GM21786 (cell line): ENCODE data around the gene PDE4B.
"Not testable (repeated sequence)": the region's sequence is repeated elsewhere in the genome, so short reads cannot be mapped to it uniquely, and the experiment has no call there.

Experiments
- ATAC-seq: cut with Tn5 transposase; IDR thresholded peaks from one replicate; pipeline ENCODE4 v1.9.1; 2021; ENCODE audit not compliant: unreplicated experiment

The PDE4B gene

DNA sequence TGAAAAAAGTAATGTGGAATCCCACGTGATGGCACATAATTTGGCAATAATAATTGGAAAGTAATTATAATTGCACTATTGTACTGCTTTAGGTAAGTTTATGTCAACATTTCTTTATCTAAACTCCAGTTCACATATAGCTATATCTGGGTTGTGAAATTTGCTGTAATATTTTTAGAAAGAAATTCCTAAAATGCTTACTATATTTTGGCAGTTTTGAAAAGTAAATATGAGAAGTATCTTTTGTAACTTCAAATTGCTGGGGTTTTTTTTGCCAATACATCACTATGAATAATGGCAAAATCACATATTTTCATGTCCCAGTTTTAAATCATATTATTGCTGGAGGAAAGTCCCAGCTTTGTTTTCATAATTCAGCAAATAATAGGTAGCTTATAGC lies 197.5 kb downstream of the PDE4B start:
- ATAC-seq, result no peak

- ATAC-seq, result no peak
These were observed 199.0 kb downstream of the PDE4B start for GRCh38 chr1:65991694-65992093.

DNA sequence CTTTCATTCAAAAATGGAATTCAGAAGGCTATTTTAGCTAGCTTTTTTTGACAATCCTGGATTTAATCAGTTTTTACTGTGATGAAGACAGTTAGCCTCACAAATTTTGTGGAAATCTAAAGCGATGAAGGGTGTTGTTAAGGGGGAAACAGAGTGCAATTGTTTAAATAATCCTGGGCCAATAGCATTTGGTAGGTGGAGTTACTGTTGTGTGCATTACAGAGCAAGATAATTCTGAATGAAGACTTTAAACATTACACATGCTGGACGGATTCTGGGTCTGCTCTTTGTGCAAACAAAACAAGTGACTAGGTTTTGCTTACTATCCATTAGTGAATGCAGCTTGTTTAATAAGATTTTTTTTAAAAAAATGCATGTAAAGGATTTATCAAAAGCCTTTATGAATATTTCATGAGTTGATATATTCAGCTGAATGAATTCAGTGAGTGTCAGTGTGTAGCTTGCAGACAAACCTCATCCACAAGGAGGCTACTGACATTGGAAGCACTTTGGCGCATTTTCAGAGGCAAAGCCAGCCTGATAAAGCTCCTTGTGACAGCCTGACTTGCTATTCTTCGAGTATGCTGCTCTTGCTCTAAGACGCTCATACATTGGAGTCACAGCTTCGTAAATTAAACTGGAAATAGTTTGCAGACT lies 199.6 kb downstream of the PDE4B start:
- ATAC-seq, result no peak

GRCh38 chr1:65992831-65993271 lies 200.2 kb downstream of the PDE4B start:
- no peak for ATAC-seq

DNA sequence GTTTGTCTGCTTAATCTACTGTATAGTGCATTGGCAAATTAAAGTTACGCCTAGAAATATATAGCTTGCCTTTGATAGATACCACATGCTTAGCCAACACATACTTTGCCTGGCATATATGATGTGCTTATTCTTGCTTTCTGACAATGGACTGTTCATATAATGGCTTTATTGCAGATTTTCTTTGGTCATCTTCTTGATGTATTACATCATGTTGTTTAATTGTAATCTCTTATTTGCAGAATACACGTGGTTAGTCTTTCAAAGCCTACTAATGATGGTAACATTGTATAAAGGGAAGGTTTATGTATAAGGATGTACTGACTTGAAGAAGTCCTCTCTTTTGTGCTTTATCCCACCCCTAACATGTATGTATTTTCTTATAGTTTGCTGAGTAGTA lies 201.5 kb downstream of the PDE4B start:
- ATAC-seq, result no peak

DNA sequence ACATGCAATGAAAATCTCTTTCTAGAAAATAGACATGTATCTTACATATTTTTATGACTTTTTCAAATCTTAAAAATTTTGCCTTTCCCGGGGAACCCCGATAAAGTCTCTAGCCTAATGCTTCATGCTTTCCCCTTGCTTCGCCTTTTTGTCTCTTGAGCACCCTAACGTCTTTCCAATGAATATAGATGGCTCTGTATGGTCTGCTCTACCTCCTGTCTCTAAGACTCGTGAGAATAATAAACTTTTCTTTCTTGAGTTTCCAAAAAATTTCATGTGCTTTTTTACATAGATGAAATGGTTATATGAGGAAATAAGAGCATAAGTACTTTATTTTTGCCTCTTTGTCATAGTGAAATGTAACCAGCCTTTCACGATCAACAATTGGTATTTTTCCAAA lies 202.6 kb downstream of the PDE4B start:
- no peak for ATAC-seq

GRCh38 chr1:65995928-65996327 lies 203.2 kb downstream of the PDE4B start:
- no peak for ATAC-seq

- ATAC-seq, result no peak
These were observed 205.0 kb downstream of the PDE4B start for GRCh38 chr1:65997693-65998092.

DNA sequence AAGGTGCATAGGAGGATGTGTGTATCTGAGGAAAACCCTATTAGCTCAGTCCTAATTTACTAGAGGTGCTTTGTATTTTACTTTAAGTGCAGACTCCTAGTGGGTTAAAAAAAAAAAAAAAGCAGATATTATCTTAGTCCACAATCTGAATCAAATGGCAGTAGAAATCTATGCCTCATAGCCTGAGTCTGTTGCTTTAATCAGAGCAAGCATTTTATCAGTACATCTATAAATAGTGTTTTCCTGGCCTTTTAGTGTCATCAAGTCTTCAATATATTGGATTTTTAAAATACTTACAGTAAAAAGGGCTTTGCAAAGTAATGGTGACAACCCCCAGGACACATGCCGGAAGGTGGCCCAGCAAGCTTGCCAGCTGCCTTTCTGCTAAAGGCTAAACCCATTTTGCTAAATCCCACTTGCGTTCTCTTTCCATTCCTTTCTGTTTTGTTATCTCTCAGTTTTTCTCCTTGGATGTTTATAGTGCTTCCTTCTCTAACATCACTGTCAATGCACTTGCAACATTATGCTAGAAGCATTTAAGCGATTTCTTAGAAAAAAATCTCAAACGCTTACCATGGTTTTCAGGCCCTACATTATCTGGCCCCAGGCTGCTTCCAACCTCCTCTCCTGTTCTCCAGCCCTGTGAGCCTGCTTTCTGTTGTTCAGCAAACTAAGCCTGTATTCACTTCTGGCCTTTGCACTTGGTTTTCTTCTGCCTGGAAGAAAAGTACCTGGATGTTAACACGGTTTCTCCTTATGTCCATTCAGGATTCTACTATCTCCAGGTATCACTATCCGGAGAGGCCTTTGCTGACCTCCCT lies 206.3 kb downstream of the PDE4B start:
- no peak for ATAC-seq

DNA sequence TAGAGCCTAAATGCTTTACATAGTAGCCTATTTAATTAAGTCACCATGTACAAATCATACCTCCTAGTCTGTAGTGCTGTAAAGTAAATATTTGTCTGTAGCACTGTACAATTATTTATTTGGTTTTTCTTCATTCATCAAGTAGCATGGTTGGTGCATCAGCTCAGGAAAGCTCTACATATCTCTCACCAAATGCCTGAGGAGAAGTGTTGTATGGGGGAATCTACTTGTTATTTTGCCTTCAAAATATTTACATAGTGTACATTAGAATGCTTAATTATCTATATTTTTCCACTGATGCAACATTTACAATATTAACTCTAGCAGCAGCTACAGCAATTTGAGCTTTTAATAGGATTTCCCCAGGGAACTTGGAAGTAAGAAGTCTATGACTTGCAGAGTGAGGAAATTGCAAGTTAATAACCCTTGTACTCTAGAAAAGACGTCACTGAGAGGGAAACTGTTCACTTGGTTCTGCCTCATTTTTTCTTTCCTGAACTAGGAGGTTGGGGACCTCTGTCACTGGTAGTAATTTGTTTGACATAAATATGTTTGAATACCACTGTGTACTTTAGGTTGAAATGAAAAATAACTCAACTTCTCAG lies 207.4 kb downstream of the PDE4B start:
- ATAC-seq, result no peak

GRCh38 chr1:66003690-66004089 lies 211.0 kb downstream of the PDE4B start:
- no peak for ATAC-seq

DNA sequence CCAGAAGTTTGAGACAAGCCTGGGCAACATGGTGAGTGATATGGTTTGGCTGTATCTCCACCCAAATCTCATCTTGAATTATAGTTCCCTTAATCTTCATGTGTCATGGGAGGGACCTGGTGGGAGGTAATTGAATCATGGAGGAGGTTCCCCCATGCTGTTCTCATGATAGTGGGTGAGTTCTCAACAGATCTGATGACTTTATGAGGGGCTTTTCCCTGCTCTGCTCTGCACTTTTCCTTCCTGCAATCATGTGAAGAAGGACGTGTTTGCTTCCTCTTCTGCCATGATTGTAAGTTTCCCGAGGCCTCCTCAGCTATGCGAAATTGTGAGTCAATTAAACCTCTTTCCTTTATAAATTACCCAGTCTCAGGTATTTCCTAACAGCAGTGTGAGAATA lies 213.8 kb downstream of the PDE4B start:
- ATAC-seq, result not testable (repeated sequence)

DNA sequence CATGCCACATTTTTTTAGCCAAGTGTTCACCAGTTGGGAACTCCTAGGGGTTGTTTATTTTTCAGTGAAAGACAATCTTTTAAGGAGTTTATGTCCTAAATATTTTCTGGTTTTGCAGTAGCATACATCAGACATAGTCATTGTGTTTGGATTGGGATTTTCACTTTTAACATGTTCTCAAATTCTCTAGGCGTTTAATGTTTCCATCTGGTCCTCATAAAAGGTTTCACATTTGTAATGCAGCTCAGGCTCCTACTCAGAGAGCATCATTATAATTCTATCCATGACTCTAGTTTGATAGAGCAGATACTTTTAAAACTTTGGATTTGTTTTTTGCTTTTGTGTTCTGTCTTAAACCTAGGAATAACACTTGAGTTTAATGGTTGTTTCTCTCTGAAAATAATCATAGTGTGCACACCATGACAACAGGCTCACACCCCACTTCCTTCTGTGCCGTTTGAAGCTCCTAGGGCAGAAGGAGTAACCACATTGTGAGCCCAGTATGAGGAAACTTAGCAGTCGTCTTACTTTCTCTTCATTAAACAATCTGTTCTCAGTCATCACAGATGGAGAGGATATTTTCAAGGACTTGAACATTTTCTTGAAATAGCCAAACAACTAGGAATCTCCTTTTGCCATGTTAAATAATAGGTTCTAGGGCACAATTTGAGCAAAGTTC lies 219.6 kb downstream of the PDE4B start:
- ATAC-seq, result no peak

- ATAC-seq, result no peak
These were observed 220.7 kb downstream of the PDE4B start for GRCh38 chr1:66013371-66013770.

DNA sequence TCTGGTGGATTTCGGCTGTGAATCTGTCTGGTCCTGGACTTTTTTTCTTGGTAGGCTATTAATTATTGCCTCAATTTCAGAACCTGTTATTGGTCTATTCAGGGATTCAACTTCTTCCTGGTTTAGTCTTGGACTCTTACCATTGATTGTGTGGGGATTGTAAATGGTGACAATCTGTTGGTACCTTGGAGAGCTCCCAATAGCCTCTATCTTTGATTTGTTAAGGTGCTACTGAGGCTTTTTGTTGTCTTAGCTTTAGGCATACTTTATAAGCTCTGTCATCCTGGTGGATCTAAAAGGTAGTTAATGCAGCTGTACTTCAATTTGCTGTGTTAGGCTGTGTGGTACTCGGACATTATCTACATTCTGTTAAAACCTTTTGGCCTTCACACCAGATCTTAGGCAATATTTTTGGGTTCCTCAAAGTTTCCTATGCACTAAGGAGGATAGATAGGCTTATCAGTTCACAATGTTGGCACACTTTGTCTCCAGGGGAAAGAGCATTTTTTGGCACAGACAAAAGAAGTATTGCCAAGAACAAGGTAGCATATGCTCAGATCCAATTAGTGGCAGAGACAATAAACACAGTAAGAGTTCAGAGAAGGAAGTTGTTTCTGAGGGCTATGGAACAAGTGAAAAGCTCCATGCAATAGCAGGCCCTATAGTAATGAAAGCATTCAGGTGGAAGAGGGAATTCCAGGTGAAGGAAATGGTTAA lies 230.4 kb downstream of the PDE4B start:
- ATAC-seq, result no peak

DNA sequence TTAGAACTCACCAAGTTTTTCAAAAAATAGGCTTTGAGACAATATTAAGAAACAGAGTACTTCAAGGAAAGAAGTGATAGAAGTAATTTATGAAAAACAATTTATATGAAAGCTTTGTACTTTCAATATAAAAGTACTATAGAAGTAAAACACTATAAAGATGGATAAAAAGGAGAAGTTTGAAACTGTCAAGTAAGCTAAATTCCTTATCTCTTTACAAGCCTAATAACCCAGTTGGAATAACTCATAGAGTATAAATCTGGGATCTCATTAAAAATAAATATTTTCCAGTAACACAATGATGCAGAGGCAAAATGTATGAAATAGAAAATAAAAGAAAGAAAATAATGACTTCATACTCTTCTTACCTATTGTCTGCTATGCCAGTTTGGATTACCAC lies 232.5 kb downstream of the PDE4B start:
- no peak for ATAC-seq

DNA sequence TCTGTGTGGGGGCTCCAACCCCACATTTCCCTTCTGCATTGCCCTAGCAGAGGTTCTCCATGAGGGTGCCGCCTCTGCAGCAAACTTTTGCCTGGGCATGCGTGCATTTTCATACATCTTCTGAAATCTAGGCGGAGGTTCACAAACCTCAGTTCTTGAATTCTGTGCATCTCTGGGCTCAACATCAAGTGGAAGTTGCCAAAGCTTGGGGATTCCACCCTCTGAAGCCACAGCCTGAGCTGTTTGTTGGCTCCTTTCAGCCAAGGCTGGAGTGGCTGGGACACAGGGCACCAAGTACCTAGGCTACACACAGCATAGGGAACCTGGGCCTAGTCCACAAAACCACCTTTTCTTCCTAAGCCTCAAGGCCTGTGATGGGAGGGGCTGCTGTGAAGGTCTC lies 235.3 kb downstream of the PDE4B start:
- no peak for ATAC-seq

- ATAC-seq, result no peak
These were observed 241.1 kb downstream of the PDE4B start for GRCh38 chr1:66033781-66034180.

GRCh38 chr1:66035616-66036245 lies 243.0 kb downstream of the PDE4B start:
- no peak for ATAC-seq

DNA sequence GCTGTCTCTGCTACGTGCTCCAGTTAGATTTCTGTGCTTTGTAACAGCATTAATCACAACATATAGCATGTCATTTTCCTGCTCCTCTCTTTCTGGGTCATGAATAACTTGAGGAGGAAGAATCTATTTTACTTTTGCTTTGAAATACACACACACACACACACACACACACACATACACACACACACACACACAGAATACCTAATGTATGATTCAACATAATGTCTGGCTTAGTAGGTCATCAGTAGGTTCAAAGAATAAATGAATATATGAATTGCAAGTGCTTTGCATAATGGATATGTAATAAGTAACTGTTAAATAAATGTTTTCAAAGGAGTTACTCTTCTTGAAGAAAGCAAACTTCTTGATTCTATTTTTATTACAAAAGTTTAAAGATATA lies 249.0 kb downstream of the PDE4B start:
- no peak for ATAC-seq
